HL-60 (cell line): ENCODE measurements around the gene HMOX2.

ENCODE experiments used
- CTCF ChIP-seq: IDR thresholded peaks from one replicate; pipeline ENCODE4 v1.5.1; 2011; ENCODE audit warnings: low read length, control low read depth, inconsistent platforms; ENCODE audit not compliant: insufficient read depth
- REST ChIP-seq: IDR thresholded peaks from 2 replicates; pipeline ENCODE4 v1.6.1; 2012; ENCODE audit warnings: low read depth; ENCODE audit not compliant: insufficient replicate concordance
- SPI1 ChIP-seq: IDR thresholded peaks from 2 replicates; pipeline ENCODE4 v1.6.1; 2012; ENCODE audit warnings: low read depth, mild to moderate bottlenecking, borderline replicate concordance

GRCh38 chr16:4468972-4469371 is 7.2 kb upstream of the HMOX2 start:
- no peak for TF ChIP-seq CTCF
- no peak for TF ChIP-seq SPI1
- TF ChIP-seq REST: no peak
